PC-3 (cell line): Measurements from ENCODE around the gene ZBTB16.

Experiments used
- EZH2phosphoT487 ChIP-seq: fragments of 300-600 bp; sonication (generic); IDR thresholded peaks from 2 replicates; pipeline ENCODE4 v1.6.1; 2018; ENCODE audit warnings: mild to moderate bottlenecking, antibody characterized with exemption, low read length, borderline replicate concordance
- TF ChIP-seq, protein P1 (sequence below): fragments of 300-600 bp; sonication (generic); conservative IDR thresholded peaks from 2 replicates; pipeline ENCODE4 v1.5.1; 2017; ENCODE audit warnings: antibody characterized with exemption, low read depth, mild to moderate bottlenecking, low read length

DNA sequence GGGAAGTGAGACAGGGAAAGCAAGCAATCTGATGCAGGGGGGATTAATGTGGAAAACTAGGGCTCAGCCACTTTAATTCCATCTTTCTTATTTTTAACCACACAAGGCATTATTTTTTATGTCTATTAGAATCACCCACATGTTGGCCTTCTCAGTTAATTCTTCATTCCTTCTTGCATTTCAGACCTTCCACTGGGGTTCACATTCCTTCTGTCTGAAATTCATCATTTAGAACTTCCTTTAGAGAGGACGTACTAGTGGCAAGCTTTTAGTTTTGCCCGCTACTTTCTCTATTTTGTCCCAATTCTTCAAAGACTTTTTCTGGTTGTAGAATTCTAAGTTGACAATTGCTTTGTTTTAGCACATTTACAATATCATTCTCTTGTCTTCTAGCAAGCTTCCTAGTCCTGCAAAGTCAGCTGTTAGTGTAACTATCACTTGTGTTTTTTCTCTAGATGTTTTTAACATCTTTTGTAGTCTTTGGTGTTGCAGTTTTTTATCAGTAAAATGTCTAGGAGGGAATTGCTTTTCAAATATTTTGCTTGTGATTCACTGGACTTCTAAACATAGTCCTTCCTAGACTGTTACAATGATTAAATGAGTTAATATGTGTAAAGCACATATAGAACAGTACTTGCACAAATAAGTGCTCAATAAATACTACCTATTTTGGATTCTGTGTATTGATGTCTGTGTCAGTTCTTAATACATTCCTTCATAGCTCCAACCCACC, 231.2 kb downstream of the ZBTB16 start:
- no peak for TF ChIP-seq EZH2phosphoT487
- TF ChIP-seq, protein P1, sequence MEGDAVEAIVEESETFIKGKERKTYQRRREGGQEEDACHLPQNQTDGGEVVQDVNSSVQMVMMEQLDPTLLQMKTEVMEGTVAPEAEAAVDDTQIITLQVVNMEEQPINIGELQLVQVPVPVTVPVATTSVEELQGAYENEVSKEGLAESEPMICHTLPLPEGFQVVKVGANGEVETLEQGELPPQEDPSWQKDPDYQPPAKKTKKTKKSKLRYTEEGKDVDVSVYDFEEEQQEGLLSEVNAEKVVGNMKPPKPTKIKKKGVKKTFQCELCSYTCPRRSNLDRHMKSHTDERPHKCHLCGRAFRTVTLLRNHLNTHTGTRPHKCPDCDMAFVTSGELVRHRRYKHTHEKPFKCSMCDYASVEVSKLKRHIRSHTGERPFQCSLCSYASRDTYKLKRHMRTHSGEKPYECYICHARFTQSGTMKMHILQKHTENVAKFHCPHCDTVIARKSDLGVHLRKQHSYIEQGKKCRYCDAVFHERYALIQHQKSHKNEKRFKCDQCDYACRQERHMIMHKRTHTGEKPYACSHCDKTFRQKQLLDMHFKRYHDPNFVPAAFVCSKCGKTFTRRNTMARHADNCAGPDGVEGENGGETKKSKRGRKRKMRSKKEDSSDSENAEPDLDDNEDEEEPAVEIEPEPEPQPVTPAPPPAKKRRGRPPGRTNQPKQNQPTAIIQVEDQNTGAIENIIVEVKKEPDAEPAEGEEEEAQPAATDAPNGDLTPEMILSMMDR = no peak
